Measurements from ENCODE around the gene SEC31B. TPM values are rescaled to one million over a fixed set of nuclear protein-coding genes. Genes with fewer than 3 reads are reported as not detected.

The SEC31B gene
- total RNA-seq, 1 donor = 5.4 TPM

GRCh38 chr10:100468978-100469377 lies 50.7 kb downstream of the SEC31B start:
- Histone ChIP-seq H3K9me3 (ENCODE audit: low read depth, low read length) (no peaks in the 10 kb centered on the region), H3K79me2 (ENCODE audit: insufficient read depth, low read length) (no peaks in the 10 kb centered on the region), H3K4me2 (ENCODE audit: insufficient read depth, low read length) (peak overlapping the region; percentile 18), H3K36me3 (ENCODE audit: insufficient read depth, low read length) (no peaks in the 10 kb centered on the region), H3K4me1 (ENCODE audit: insufficient read depth, low read length) (peaks cover 16% of the 10 kb centered on the region), H3K27ac (ENCODE audit: low read depth, low read length) (no peak overlapping the region), H3K4me3 (ENCODE audit: insufficient read depth, low read length) (no peak overlapping the region), H4K20me1 (ENCODE audit: insufficient read depth, low read length) (no peaks in the 10 kb centered on the region), H2AFZ (ENCODE audit: low read length) (no peak overlapping the region), H3K27me3 (ENCODE audit: insufficient read depth, low read length) (peaks cover 42% of the 10 kb centered on the region)
- TF ChIP-seq, protein P1, sequence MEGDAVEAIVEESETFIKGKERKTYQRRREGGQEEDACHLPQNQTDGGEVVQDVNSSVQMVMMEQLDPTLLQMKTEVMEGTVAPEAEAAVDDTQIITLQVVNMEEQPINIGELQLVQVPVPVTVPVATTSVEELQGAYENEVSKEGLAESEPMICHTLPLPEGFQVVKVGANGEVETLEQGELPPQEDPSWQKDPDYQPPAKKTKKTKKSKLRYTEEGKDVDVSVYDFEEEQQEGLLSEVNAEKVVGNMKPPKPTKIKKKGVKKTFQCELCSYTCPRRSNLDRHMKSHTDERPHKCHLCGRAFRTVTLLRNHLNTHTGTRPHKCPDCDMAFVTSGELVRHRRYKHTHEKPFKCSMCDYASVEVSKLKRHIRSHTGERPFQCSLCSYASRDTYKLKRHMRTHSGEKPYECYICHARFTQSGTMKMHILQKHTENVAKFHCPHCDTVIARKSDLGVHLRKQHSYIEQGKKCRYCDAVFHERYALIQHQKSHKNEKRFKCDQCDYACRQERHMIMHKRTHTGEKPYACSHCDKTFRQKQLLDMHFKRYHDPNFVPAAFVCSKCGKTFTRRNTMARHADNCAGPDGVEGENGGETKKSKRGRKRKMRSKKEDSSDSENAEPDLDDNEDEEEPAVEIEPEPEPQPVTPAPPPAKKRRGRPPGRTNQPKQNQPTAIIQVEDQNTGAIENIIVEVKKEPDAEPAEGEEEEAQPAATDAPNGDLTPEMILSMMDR (IDR thresholded peaks at IDR 0.05; ENCODE audit: extremely low read depth, low read depth, low read length) = no peak
- no peak for DNase-seq (ENCODE audit: insufficient read length, low spot score, missing footprints)

DNA sequence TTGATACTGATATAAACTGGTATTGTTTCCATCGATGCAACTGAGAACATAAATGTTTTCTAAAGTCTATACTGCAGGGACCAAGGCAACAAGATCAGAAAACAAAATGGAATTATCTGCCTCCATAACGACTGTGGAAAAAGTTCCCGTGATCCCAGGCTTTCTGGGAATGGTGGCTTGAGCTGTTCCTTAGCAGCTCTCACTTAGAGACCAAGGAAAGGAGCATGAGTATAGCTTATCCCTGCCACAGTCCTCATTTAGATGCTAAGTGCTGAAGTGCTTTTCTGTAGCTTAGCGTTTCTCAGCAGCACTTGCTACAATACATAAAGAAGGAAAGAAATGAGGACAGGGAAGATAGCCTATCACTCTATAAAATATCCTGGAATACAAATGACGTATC lies 51.3 kb downstream of the SEC31B start:
- no peak overlapping the region for H3K4me3 ChIP-seq (ENCODE audit: insufficient read depth, low read length)
- H3K4me1 ChIP-seq (ENCODE audit: insufficient read depth, low read length) = peaks cover 16% of the 10 kb centered on the region
- H3K79me2 ChIP-seq (ENCODE audit: insufficient read depth, low read length) = no peaks in the 10 kb centered on the region
- TF ChIP-seq, protein P1 (IDR thresholded peaks at IDR 0.05; ENCODE audit: extremely low read depth, low read depth, low read length) = no peak
- no peak overlapping the region for H3K4me2 ChIP-seq (ENCODE audit: insufficient read depth, low read length)
- no peaks in the 10 kb centered on the region for H3K36me3 ChIP-seq (ENCODE audit: insufficient read depth, low read length)
- no peaks in the 10 kb centered on the region for H3K9me3 ChIP-seq (ENCODE audit: low read depth, low read length)
- H2AFZ ChIP-seq (ENCODE audit: low read length) = no peak overlapping the region
- no peak overlapping the region for H3K27ac ChIP-seq (ENCODE audit: low read depth, low read length)
- H3K27me3 ChIP-seq (ENCODE audit: insufficient read depth, low read length) = peaks cover 43% of the 10 kb centered on the region
- H4K20me1 ChIP-seq (ENCODE audit: insufficient read depth, low read length) = no peaks in the 10 kb centered on the region
- no peak for DNase-seq (ENCODE audit: insufficient read length, low spot score, missing footprints)

DNA sequence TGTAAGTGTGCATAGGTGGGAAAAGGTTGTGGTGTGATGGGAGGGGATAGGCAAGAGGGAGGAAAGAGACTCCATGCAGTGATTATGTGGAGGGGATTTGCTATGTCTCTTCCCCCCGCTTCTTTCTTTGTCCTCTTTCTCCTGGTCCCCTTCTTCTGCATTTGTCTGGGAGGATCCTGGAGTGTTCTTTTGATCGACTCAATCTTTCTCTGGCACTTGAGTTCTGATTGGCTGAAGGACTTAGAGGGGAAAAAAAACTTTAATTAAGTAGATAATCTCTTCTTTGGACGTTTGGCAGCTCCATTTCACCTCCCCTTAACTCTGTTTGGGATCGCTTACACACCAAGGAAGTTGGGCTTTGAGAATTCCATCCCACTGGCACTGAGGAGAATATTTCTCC lies 57.0 kb downstream of the SEC31B start, which contains the start of gene WNT8B:
Gene WNT8B, plus strand, starts transcription at position 301 of the 400 bp plus-strand sequence. CDS start 160 bp downstream, outside the sequence.
- no peak within 1 kb of the TSS for H3K27ac ChIP-seq (ENCODE audit: low read depth, low read length)
- no peaks in the 10 kb centered on the region for H3K79me2 ChIP-seq (ENCODE audit: insufficient read depth, low read length)
- H3K36me3 ChIP-seq (ENCODE audit: insufficient read depth, low read length) = no peaks in the 10 kb centered on the region
- H3K4me1 ChIP-seq (ENCODE audit: insufficient read depth, low read length) = no peaks in the 10 kb centered on the region
- DNase-seq (ENCODE audit: insufficient read length, low spot score, missing footprints) = no peak
- no peak within 1 kb of the TSS for H3K4me2 ChIP-seq (ENCODE audit: insufficient read depth, low read length)
- TF ChIP-seq, protein P1 (IDR thresholded peaks at IDR 0.05; ENCODE audit: extremely low read depth, low read depth, low read length) = no peak
- no peak within 1 kb of the TSS for H2AFZ ChIP-seq (ENCODE audit: low read length)
- H4K20me1 ChIP-seq (ENCODE audit: insufficient read depth, low read length) = no peaks in the 10 kb centered on the region
- H3K27me3 ChIP-seq (ENCODE audit: insufficient read depth, low read length) = peaks cover 51% of the 10 kb centered on the region
- no peaks in the 10 kb centered on the region for H3K9me3 ChIP-seq (ENCODE audit: low read depth, low read length)
- H3K4me3 ChIP-seq (ENCODE audit: insufficient read depth, low read length) = no peak within 1 kb of the TSS

DNA sequence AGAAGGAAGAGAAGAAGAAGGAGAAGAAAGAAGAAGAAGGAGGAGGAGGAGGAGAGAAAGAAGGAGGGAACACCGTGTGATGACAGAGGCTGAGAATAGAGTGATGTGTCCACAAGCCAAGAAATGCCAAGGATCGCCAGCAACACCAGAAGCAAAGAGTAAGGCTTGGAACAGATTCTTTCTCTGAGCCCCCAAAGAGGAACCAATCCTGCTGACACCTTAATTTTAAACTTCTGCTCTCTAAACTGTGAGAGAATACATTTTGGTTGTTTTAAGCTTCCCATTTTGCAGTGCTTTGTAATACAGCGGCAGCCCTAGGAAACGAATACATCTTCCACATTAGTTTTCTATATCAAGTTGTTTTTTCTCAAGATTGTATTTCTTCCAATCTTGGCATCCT lies 70.7 kb downstream of the SEC31B start:
- H3K36me3 ChIP-seq (ENCODE audit: insufficient read depth, low read length) = no peaks in the 10 kb centered on the region
- no peak overlapping the region for H2AFZ ChIP-seq (ENCODE audit: low read length)
- no peaks in the 10 kb centered on the region for H4K20me1 ChIP-seq (ENCODE audit: insufficient read depth, low read length)
- H3K27ac ChIP-seq (ENCODE audit: low read depth, low read length) = no peak overlapping the region
- no peak overlapping the region for H3K4me2 ChIP-seq (ENCODE audit: insufficient read depth, low read length)
- peaks cover 2% of the 10 kb centered on the region for H3K27me3 ChIP-seq (ENCODE audit: insufficient read depth, low read length)
- no peak overlapping the region for H3K4me3 ChIP-seq (ENCODE audit: insufficient read depth, low read length)
- DNase-seq (ENCODE audit: insufficient read length, low spot score, missing footprints) = no peak
- no peaks in the 10 kb centered on the region for H3K9me3 ChIP-seq (ENCODE audit: low read depth, low read length)
- no peaks in the 10 kb centered on the region for H3K4me1 ChIP-seq (ENCODE audit: insufficient read depth, low read length)
- TF ChIP-seq, protein P1 (IDR thresholded peaks at IDR 0.05; ENCODE audit: extremely low read depth, low read depth, low read length) = no peak
- H3K79me2 ChIP-seq (ENCODE audit: insufficient read depth, low read length) = no peaks in the 10 kb centered on the region

Measured in osteoblast (primary cell).